NCI-H460 (cell line): ENCODE data around the gene NEK10. TPM values are rescaled to one million over a fixed set of nuclear protein-coding genes. Genes with fewer than 3 reads are reported as not detected.

ENCODE experiments used
- DNase-seq: peaks from one replicate; pipeline ENCODE4 v3.0.0-alpha.2; 2016; ENCODE audit warnings: low read depth; ENCODE audit errors: extremely low read depth
- total RNA-seq: library from RNA; depleted of rRNA; stranded (reverse); fragments of >200 nt; shearing (Covaris generic); gene quantifications from 2 replicates; pipeline ENCODE4 v1.2.3, GENCODE V29; 2014

NEK10 gene
- total RNA-seq, 1 experiment from 2014 or later, result 1.5 TPM

GRCh38 chr3:27127195-27127594 is 242.0 kb downstream of the NEK10 start:
- no peak for DNase-seq

- no peak for DNase-seq
Measured at GRCh38 chr3:27125821-27126501, 243.2 kb downstream of the NEK10 start.

- no peak for DNase-seq
Measured at GRCh38 chr3:27119639-27120038, 249.5 kb downstream of the NEK10 start.

GRCh38 chr3:27115352-27115751 is 253.8 kb downstream of the NEK10 start:
- DNase-seq, result no peak

GRCh38 chr3:27114684-27115083 is 254.5 kb downstream of the NEK10 start:
- no peak for DNase-seq

- DNase-seq, result no peak
Measured at GRCh38 chr3:27114129-27114528, 255.1 kb downstream of the NEK10 start.

GRCh38 chr3:27110020-27110419 is 259.2 kb downstream of the NEK10 start:
- DNase-seq, result no peak

- DNase-seq, result no peak
Measured at GRCh38 chr3:27108322-27108721, 260.9 kb downstream of the NEK10 start.

- no peak for DNase-seq
Measured at GRCh38 chr3:27105904-27106303, 263.3 kb downstream of the NEK10 start.

GRCh38 chr3:27097182-27097581 is 272.0 kb downstream of the NEK10 start:
- no peak for DNase-seq

- DNase-seq, result no peak
Measured at GRCh38 chr3:27095553-27096222, 273.5 kb downstream of the NEK10 start.

- no peak for DNase-seq
Measured at GRCh38 chr3:27094721-27095120, 274.5 kb downstream of the NEK10 start.

- no peak for DNase-seq
Measured at GRCh38 chr3:27093771-27094170, 275.4 kb downstream of the NEK10 start.

- DNase-seq, result no peak
Measured at GRCh38 chr3:27090275-27091041, 278.7 kb downstream of the NEK10 start.

- DNase-seq, result no peak
Measured at GRCh38 chr3:27089645-27090044, 279.5 kb downstream of the NEK10 start.

GRCh38 chr3:27089068-27089467 is 280.1 kb downstream of the NEK10 start:
- DNase-seq, result no peak

- no peak for DNase-seq
Measured at GRCh38 chr3:27085829-27086730, 283.1 kb downstream of the NEK10 start.

- no peak for DNase-seq
Measured at GRCh38 chr3:27081992-27082607, 287.1 kb downstream of the NEK10 start.

GRCh38 chr3:27081566-27081965 is 287.6 kb downstream of the NEK10 start:
- no peak for DNase-seq

GRCh38 chr3:27080258-27080525 is 289.0 kb downstream of the NEK10 start:
- DNase-seq, result no peak
